Neutrophil (primary cell): ENCODE results near the gene SLC2A10.

Experiments
- H3K27ac ChIP-seq: fragments of 200-600 bp; sonication (generic); 2 replicates; pipeline ENCODE4 v1.5.1; 2016; ENCODE audit warnings: mild to moderate bottlenecking, moderate library complexity
- H3K27me3 ChIP-seq: fragments of 200-600 bp; sonication (generic); 2 replicates; pipeline ENCODE4 v1.6.0; 2016; ENCODE audit warnings: mild to moderate bottlenecking
- H3K36me3 ChIP-seq: fragments of 200-600 bp; sonication (generic); 2 replicates; pipeline ENCODE4 v1.5.1; 2017
- H3K4me1 ChIP-seq, 2 experiments: fragments of 200-600 bp in 1 of 2; sonication (generic) in 1 of 2; 1 replicate in 1 of 2; 2 replicates in 1 of 2; pipeline versions ENCODE4 v1.5.1 to v1.6.1; 2013 to 2016; ENCODE audit warnings: low read depth in 1 of 2, low read length in 1 of 2, mild to moderate bottlenecking in 1 of 2, moderate library complexity in 1 of 2; ENCODE audit not compliant: control insufficient read depth in 1 of 2, insufficient read depth in 1 of 2
- H3K4me3 ChIP-seq, 2 experiments: fragments of 200-600 bp in 1 of 2; sonication (generic) in 1 of 2; 1 replicate in 1 of 2; 2 replicates in 1 of 2; pipeline ENCODE4 v1.5.1; 2013 to 2016; ENCODE audit warnings: low read depth in 1 of 2, low read length in 1 of 2, mild to moderate bottlenecking in 1 of 2, moderate library complexity in 1 of 2
- H3K9me3 ChIP-seq: fragments of 200-600 bp; sonication (generic); 2 replicates; pipeline ENCODE4 v1.5.1; 2016
- CTCF ChIP-seq: fragments of 200-600 bp; sonication (generic); IDR thresholded peaks from 2 replicates; pipeline ENCODE4 v1.5.1; 2016; ENCODE audit warnings: antibody characterized with exemption

SLC2A10 gene

GRCh38 chr20:46755483-46756413, 46.3 kb downstream of the SLC2A10 start:
- no peak overlapping the region for H3K4me3 ChIP-seq
- TF ChIP-seq CTCF = no peak
- no peak overlapping the region for H3K27ac ChIP-seq
- no peaks in the 10 kb centered on the region for H3K36me3 ChIP-seq
- no peaks in the 10 kb centered on the region for H3K27me3 ChIP-seq
- no peaks in the 10 kb centered on the region for H3K4me1 ChIP-seq
- no peaks in the 10 kb centered on the region for H3K9me3 ChIP-seq

DNA sequence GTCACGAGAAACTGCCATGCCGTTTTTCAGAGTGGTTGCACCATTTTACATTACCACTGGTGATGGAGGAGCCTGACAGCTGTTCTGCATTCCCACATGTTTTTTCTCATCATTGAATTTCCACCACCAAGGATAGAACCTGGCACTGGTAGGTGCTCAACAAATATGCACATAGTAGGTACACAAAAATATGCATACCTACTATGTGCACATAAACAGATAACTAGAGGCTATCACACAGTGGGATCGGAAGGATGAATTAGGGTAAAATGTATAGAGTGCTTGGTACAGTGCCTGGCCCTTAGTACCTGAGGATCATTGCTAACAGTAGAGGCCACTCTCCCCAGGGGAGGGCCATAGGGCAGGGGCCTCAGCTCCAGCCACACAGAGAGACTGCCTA, 47.0 kb downstream of the SLC2A10 start:
- Histone ChIP-seq H3K36me3 (no peaks in the 10 kb centered on the region), H3K27me3 (no peaks in the 10 kb centered on the region), H3K27ac (no peak overlapping the region), H3K4me1 (no peaks in the 10 kb centered on the region), H3K9me3 (no peaks in the 10 kb centered on the region), H3K4me3 (no peak overlapping the region)
- TF ChIP-seq CTCF = no peak

GRCh38 chr20:46757135-46757534, 47.7 kb downstream of the SLC2A10 start:
- no peaks in the 10 kb centered on the region for H3K4me1 ChIP-seq
- H3K4me3 ChIP-seq = no peak overlapping the region
- TF ChIP-seq CTCF = no peak
- no peaks in the 10 kb centered on the region for H3K27me3 ChIP-seq
- H3K36me3 ChIP-seq = no peaks in the 10 kb centered on the region
- no peak overlapping the region for H3K27ac ChIP-seq
- no peaks in the 10 kb centered on the region for H3K9me3 ChIP-seq

- no peak overlapping the region for H3K27ac ChIP-seq
- H3K9me3 ChIP-seq = no peaks in the 10 kb centered on the region
- peak; percentile 43 for TF ChIP-seq CTCF
- H3K4me1 ChIP-seq = no peaks in the 10 kb centered on the region
- no peaks in the 10 kb centered on the region for H3K27me3 ChIP-seq
- H3K36me3 ChIP-seq = no peaks in the 10 kb centered on the region
- no peak overlapping the region for H3K4me3 ChIP-seq
Measured at GRCh38 chr20:46757754-46758678, 48.6 kb downstream of the SLC2A10 start.

GRCh38 chr20:46758929-46759669, 49.6 kb downstream of the SLC2A10 start:
- Histone ChIP-seq H3K4me1 (no peaks in the 10 kb centered on the region), H3K4me3 (no peak overlapping the region), H3K27me3 (no peaks in the 10 kb centered on the region), H3K36me3 (no peaks in the 10 kb centered on the region), H3K27ac (no peak overlapping the region), H3K9me3 (no peaks in the 10 kb centered on the region)
- no peak for TF ChIP-seq CTCF
